ENCODE data around the gene ZNF628. TPM values are rescaled to one million over a fixed set of nuclear protein-coding genes. Genes with fewer than 3 reads are reported as not detected.

The ZNF628 gene
- total and polyA plus RNA-seq, 12 donors, result 2.5 to 7.8 (median 4.8) TPM

- 84 to 93% methylated on average over 10 of the region's 10 CpGs for WGBS, 2 donors
- no peak for TF ChIP-seq CTCF (IDR thresholded peaks at IDR 0.05)
- intact Hi-C loops (cut with DNase I), result loop anchor here in 6 of 10 donors (5.0 to 10.0 kb wide), 8 partner anchors 63 to 115 kb away; partner anchors contain the start of genes ZNF865 (in 3 of the 6), FIZ1 (in 1 of the 6), ZNF524 (in 1 of the 6) and ZNF579 (in 1 of the 6)
- H3K9me3 ChIP-seq, result no peaks in the 10 kb centered on the region
- no peak overlapping the region for H3K27ac ChIP-seq
- no peak for ATAC-seq
- H3K27me3 ChIP-seq, result no peaks in the 10 kb centered on the region
- H3K4me1 ChIP-seq, result peaks cover 3 to 22% (median 9%) of the 10 kb centered on the region in 9 donors
- H3K4me3 ChIP-seq, result no peak overlapping the region
- no peak for DNase-seq
- peaks cover 0 to 10% (median 0%) of the 10 kb centered on the region in 9 donors for H3K36me3 ChIP-seq
Measured at GRCh38 chr19:55519451-55520311, 43.3 kb downstream of the ZNF628 start.

- ATAC-seq (no peak), DNase-seq (no peak)
- H3K4me1 ChIP-seq, result peaks cover 3 to 26% (median 11%) of the 10 kb centered on the region in 9 donors
Measured at GRCh38 chr19:55520691-55521292, 44.4 kb downstream of the ZNF628 start.

GRCh38 chr19:55525289-55526101 is 49.1 kb downstream of the ZNF628 start:
- Histone ChIP-seq H3K27ac (peak overlapping the region in 5 of 10 donors; percentile 12 to 52 (median 39)), H3K4me1 (peaks cover 3 to 28% (median 15%) of the 10 kb centered on the region in 9 donors), H3K4me3 (no peak overlapping the region), H3K36me3 (no peaks in the 10 kb centered on the region), H3K27me3 (peaks cover 0 to 9% (median 0%) of the 10 kb centered on the region in 7 donors), H3K9me3 (no peaks in the 10 kb centered on the region)
- no peak for DNase-seq
- peak in 5 of 8 donors; percentile 9 to 36 (median 19) for ATAC-seq
- WGBS, 2 donors, result 26 to 30% methylated on average over 29 of the region's 29 CpGs
- TF ChIP-seq CTCF (IDR thresholded peaks at IDR 0.05), result no peak
- intact Hi-C loops (cut with DNase I), result no loop called here

More at GRCh38 chr19:55520691-55521292, 44.4 kb downstream of the ZNF628 start:
- Histone ChIP-seq H3K27ac (no peak overlapping the region), H3K9me3 (no peaks in the 10 kb centered on the region), H3K36me3 (peaks cover 0 to under 1% (median 0%) of the 10 kb centered on the region in 9 donors), H3K4me3 (no peak overlapping the region), H3K27me3 (peaks cover 0 to 6% (median 0%) of the 10 kb centered on the region in 7 donors)
- intact Hi-C loops (cut with DNase I), result no loop called here
- 79 to 81% methylated on average over 14 of the region's 14 CpGs for WGBS, 2 donors
- TF ChIP-seq CTCF (IDR thresholded peaks at IDR 0.05), result no peak

Data from heart right ventricle (tissue), 16 donors.